GM18867 (cell line): ENCODE measurements around the gene CCDC13.
"Not testable (repeated sequence)": the region's sequence is repeated elsewhere in the genome, so short reads cannot be mapped to it uniquely, and the experiment has no call there.

ENCODE experiments used
- ATAC-seq: cut with Tn5 transposase; IDR thresholded peaks from one replicate; pipeline ENCODE4 v1.9.1; 2021; ENCODE audit warnings: mild to moderate bottlenecking, moderate library complexity; ENCODE audit not compliant: unreplicated experiment

Gene CCDC13

DNA sequence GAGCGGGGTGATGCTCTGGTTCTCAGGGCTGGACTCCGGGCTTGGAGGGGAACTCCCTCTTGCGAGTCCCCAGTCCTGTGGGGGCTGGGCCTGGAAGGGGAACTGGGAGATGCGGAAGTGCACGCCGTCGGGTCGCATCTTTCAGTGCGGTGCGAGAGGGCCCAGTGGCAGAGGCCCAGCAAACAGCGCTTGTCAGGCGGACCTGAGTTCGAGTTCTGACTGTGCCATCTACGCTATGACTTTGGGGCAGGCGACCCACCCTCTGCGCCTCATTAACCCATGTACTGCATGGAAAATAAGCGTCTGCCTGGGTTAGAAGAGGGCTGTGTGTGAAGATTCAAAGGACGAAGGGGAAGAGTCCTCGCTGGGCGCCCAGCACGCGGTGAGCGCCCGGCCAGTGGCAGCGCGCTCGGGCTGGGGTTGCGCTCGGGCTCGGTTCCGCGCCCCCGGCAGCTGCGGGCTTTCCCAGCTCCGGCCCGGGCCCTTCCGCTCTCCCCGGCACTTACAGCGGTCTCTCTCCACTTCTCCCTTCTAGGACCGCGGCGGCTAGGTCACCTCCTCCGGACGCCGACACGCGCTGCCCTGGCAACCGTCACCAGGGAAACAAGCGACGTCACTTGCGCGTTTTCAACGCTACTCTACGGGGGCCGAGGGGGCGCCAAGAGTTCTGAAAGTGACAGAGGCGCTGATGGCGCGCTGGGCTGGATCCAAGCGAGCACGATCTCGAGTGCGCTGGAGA lies at the start of gene CCDC13:
Gene CCDC13 (minus strand): TSS at position 584 of the 739 bp plus-strand sequence. CDS start 14,908 bp downstream, outside the sequence.
- peak; percentile 98 for ATAC-seq

DNA sequence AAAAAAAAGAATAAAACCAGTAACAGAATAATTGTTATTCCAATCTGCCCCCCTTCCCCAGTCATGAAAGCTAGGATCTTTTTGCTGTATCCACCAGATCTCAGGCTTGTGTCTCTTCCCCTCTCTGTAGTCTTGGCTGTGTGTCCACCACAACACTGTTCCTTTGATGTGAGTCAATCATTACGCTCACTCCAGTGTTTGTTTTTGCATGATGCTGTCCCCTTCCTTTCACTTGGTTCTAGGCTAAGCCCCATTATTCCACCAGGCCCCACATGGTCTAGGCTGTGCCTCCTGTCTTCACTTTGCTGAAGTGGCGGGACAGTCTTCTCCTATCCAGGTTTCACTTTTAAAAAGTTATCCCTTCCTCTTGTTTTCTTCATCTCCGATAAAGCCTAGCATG lies 49.8 kb upstream of the CCDC13 start:
- ATAC-seq: no peak

DNA sequence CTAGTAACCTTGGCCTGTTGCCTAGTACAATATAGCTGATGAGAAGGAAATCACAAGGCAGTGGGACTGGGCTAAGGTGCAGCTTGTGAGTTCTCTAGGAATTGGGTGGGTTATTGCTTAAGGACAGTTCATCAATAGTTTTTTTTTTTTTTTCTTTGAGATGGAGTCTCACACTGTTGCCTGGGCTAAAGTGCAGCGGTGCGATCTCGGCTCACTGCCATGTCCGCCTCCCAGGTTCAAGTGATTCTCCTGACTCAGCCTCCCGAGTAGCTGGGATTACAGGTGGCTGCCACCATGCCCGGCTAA lies 47.6 kb upstream of the CCDC13 start:
- no peak for ATAC-seq

- ATAC-seq: no peak
Measured at GRCh38 chr3:42819351-42819965, 46.4 kb upstream of the CCDC13 start.

DNA sequence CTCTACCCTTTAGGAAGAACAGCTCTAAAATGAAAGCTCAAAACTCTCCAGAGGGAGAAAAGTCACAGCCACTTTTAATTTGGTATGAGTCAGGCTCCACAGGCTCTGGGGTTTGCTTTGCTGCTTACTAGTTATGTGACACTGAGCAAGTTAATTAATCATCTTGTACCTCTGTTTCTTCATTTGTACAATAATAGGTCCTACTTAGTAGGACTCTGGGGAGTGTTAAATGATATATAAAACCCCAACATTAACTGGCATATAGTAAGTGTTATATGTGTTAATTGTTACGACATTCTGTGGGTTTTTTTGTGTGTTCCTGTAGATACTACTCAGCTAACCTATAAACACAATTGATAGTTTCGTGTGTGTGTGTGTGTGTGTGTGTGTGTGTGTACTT lies 42.8 kb upstream of the CCDC13 start:
- ATAC-seq: no peak

DNA sequence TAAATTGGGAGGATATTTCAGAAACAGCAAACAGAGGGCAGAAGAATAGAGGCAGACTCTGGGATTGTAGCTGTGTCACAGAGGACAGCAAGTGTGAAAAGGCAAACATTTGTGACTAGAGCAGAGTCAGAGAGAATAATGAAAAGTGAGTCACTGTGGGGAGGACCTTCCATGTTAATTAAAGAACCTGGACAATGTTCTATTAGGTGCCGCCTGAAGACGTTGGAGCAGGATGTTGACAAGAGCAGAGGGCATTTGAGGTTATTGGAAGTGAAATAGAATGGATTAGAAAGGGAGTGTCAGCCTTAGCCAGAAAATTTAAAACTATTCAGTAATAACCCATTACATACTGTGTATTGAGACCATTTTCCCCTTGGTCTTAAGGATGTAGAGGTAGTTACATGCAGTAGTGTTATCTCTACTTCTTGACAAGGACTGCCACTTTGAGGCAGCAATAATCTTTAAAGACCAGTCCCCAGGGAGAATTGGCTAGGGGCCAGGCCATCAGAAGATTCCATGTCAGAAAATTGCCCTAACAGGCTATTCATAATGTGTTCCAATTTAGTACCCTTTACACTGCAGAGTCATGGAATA lies 42.0 kb upstream of the CCDC13 start:
- no peak for ATAC-seq

GRCh38 chr3:42814246-42814645 lies 41.2 kb upstream of the CCDC13 start:
- ATAC-seq: no peak

DNA sequence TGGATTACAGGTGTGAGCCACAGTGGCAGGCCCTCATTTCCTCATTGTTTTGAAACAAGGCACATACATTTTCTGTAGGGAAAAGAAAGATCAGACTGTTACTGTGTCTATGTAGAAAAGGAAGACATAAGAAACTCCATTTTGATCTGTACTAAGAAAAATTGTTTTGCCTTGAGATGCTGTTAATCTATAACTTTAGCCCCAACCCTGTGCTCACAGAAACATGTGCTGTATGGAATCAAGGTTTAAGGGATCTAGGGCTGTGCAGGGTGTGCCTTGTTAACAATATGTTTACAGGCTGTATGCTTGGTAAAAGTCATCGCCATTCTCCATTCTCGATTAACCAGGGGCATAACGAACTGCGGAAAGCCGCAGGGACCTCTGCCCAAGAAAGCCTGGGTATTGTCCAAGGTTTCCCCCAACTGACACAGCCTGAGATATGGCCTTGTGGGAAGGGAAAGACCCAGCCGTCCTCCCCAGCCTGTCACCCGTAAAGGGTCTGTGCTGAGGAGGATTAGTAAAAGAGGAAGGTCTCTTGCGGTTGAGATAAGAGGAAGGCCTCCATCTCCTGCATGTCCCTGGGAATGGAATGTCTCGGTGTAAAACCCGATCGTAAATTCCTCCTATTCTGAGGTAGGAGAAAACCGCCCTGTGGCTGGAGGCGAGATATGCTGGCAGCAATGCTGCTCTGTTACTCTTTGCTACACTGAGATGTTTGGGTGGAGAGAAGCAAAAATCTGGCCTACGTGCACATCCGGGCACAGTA lies 38.2 kb upstream of the CCDC13 start:
- ATAC-seq: not testable (repeated sequence)

- ATAC-seq: not testable (repeated sequence)
Measured at GRCh38 chr3:42810706-42811105, 37.7 kb upstream of the CCDC13 start.

GRCh38 chr3:42809202-42809601 lies 36.1 kb upstream of the CCDC13 start, which contains the start of gene ACKR2:
Gene ACKR2, plus strand, starts transcription at chr3:42809445. Its CDS starts 55,058 bp downstream, at chr3:42864503.
- no peak for ATAC-seq

DNA sequence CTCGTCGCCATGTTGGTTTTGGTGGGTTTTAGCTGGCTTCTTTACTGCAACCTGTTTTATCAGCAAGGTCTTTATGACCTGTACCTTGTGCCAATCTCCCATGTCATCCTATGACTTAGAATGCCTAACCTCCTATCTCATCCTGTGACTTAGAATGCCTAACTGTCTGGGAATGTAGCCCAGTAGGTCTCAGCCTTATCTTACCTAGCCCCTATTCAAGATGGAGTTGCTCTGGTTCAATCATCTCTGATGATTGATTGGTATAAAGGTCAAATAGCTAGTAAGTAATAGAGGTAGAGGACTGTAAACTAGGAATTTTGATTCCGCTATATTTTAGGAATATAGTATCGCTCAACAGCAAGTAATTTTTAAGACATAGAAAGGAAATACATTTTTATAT lies 34.9 kb upstream of the CCDC13 start:
- ATAC-seq: no peak

- no peak for ATAC-seq
Measured at GRCh38 chr3:42805141-42805821, 32.2 kb upstream of the CCDC13 start.

DNA sequence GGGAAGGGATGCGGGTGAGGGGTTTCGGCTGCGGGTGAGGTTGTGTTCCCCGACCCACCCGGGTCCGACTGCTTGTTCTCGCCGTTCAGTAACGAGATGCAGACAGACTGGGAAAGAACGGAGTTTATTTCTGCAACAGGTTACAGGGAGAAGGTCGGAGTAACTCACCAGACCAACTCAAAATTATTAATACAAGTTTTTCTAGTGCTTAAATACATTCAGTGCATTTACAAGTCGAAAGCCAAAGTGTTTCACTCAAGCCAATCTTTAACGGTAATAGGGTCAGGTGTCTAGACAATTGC lies 31.7 kb upstream of the CCDC13 start:
- peak; percentile 21 for ATAC-seq

- ATAC-seq: peak; percentile 100
Measured at GRCh38 chr3:42804106-42804830, 31.2 kb upstream of the CCDC13 start, which contains the start of gene HIGD1A. Gene HIGD1A, minus strand, starts transcription at chr3:42804490. Its CDS starts 10,237 bp downstream, at chr3:42794253.

DNA sequence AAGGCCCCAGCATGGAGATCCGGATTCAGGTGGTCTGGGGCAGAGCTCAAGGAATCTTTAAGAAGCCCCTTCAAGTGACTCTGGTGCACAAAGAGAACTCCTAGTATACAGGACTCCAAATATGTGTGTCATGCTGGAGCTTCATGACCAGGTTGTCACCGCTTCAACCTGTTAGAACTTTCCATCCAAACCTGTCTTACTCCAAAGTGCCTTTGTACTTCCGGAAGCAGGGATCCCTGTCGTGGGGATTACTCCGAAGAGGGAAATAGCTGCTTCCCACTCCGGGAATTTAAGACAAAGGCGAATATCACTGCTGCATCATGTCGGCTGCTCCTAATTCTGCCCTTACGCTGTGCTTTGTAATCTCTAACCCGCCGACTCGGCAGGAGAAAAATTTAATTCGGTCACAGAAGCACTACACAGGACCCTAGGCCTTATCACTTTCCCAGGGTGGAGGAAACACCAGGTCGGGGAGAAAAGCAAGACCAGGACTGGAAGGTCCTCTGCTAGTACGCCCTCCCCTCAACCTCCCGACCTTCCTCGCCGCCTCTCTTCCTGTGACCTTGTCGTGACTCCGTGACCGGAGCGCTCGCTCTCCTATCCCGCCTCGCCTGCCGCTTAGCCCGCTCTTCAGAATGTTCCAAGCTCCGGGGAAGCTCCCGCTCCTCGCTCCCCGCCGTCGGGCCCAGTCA lies 30.5 kb upstream of the CCDC13 start:
- peak; percentile 21 for ATAC-seq

DNA sequence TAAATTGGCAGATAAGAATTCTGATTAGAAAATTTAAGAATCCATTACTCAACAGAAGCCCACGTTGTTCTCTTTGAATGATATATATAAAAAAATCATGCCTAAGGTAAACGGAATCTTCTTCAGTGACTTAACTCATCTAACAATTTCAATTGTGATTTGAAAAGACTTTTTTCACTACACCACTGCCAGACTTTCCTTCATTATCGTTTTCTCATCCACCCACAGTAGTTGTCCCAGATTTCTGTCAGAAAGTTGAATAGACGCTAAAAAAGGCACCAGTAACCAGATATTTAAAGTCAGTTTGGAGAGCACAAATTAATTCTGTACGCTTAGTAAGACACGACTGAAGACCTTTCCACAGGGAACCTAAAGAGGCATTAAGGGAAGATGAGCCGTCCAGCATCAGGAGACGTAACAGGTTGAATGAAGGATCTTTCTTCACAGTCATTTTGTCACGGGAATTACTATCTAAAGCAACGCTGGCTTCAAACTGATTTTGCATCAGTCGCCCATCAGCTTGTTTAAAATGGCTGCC lies 29.9 kb upstream of the CCDC13 start:
- no peak for ATAC-seq

DNA sequence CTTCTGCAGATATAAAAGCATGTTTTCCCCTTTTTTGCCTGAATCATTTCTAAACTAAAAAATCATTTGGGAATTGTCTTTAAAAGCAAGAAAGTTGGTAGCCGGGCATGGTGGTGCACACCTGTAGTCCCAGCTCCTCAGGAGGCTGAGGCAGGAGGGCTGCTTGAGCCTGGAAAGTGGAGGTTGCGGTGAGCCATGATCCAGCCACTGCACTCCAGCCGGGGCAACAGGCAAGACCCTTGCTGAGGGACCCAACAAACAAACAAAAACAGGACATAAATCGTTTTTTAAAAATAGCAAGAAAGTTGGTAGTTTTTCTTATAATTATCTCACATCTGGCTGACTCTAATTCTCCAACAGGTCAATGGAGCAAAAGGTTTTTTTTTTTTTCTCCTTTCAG lies 28.7 kb upstream of the CCDC13 start:
- ATAC-seq: no peak

DNA sequence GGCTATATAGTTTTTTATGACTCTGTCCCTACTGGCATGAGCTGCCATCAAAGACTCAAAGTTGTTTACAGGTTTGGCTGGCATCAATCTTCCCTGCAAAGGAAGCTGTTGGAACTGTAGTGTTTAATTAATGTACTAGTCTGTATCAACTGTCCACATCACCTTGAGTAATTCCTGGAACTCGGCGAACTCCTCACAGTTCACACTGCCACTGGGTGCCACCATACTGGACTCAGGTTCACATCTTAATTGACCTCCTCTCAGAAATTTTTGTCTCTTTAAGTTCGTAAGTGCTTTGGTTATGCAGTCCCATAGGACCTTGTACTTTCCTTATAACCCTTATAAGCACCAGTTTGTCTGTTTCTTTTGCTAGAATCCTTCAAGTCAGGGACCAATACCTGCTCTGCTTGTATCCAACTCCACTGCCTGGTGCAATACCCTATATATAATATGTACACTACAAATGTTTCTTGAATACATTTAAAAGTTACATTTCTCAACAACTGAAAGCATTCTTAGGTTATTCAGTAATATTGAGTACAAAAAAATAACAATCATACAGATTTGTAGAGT lies 28.1 kb upstream of the CCDC13 start:
- ATAC-seq: no peak

DNA sequence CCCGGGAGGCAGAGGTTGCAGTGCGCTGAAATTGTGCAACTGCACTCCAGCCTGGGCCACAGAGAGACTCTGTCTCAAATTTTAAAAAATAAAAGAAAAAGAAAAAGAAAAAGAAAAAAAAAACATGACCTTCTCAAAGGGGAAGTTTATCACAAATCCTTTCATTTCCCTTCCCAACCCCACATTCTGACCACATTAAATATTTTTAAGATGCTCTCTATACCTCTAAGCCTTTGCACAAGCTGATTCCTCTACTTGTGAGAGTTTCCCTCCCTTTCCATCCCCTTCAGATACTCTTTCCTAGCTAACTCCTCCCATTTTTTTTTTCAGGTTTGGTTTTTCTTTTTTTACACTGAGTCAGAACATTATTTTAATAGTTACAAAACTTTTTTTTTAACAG lies 27.2 kb upstream of the CCDC13 start:
- ATAC-seq: no peak
